Right lobe of liver (tissue), 6 donors: ENCODE measurements around the gene RRP1. TPM values are rescaled to one million over a fixed set of nuclear protein-coding genes. Genes with fewer than 3 reads are reported as not detected.

Experiments
- ATAC-seq, 4 donors: fragments of 200-7000 bp; cut with Tn5 transposase; one replicate each; pipeline ENCODE4 v1.9.1; 2020; ENCODE audit warnings: mild to moderate bottlenecking in 4 of 4, moderate library complexity in 4 of 4
- DNase-seq, 3 donors: peaks; one replicate each; pipeline ENCODE4 v3.0.0-alpha.2; 2020
- H3K27ac ChIP-seq, 3 donors: fragments of 200-600 bp; one replicate each; pipeline ENCODE4 v1.8.0; 2022
- H3K27me3 ChIP-seq, 2 donors: fragments of 200-600 bp; one replicate each; pipeline ENCODE4 v1.8.0; 2022
- H3K36me3 ChIP-seq, 4 donors: fragments of 200-600 bp; sonication (generic) in 1 of 4; one replicate each; pipeline versions ENCODE4 v1.5.1 to v1.8.0; 2017 to 2022; ENCODE audit warnings: control low read depth in 1 of 4
- H3K4me1 ChIP-seq, 4 donors: fragments of 200-600 bp; sonication (generic) in 1 of 4; one replicate each; pipeline versions ENCODE4 v1.5.1 to v1.8.0; 2017 to 2022; ENCODE audit warnings: control low read depth in 1 of 4
- H3K4me3 ChIP-seq, 3 donors: fragments of 200-600 bp; one replicate each; pipeline ENCODE4 v1.8.0; 2022
- H3K9me3 ChIP-seq, 4 donors: fragments of 200-600 bp; sonication (generic) in 1 of 4; one replicate each; pipeline versions ENCODE4 v1.5.1 to v1.8.0; 2017 to 2022; ENCODE audit warnings: control low read depth in 1 of 4
- CTCF ChIP-seq, 4 donors: fragments of 200-600 bp in 3 of 4; fragments of 450-650 bp in 1 of 4; IDR thresholded peaks; one replicate each; pipeline versions ENCODE4 v1.5.1 to v1.8.0; 2016 to 2022; ENCODE audit warnings: antibody characterized with exemption in 4 of 4, mild to moderate bottlenecking in 2 of 4
- POLR2A ChIP-seq: fragments of 450-650 bp; IDR thresholded peaks from one replicate; pipeline ENCODE4 v1.6.1; 2017; ENCODE audit warnings: antibody characterized with exemption, mild to moderate bottlenecking
- WGBS: methylation state at CpG from one replicate; pipeline ENCODE4 v1.1.6; 2018; ENCODE audit warnings: low coverage, low lambda C conversion rate; ENCODE audit not compliant: insufficient coverage; ENCODE audit errors: missing lambda C conversion rate; 5-methylcytosine and 5-hydroxymethylcytosine counted together
- intact Hi-C, 2 donors: fragments of 100-400 bp; cut with DNase I; formaldehyde crosslinking; loops; one replicate each; pipeline versions ENCODE4 v1.11.2 to v1.14.1; 2022
- total RNA-seq, 6 experiments: library from RNA; depleted of rRNA in 2 of 6; stranded (reverse); fragments of >200 nt in 2 of 6; fragmentation: NEBNext Ultra II Directional in 3 of 6; extraction: Animal tissue kit (Norgen Biotek cat#: 25700) in 3 of 6; gene quantifications; one replicate each; pipeline versions ENCODE4 v1.1.0 to v1.2.4, GENCODE V29; 2016 to 2023
- donor health status: DM: no; HTN: yes; CAD: no.
- donor health status: DM: no; HTN: no; CAD: no.
- donor health status: DM: no; HTN: no; CAD: no.
- donor health status: DM: no; HTN: yes; CAD: no.
- donor health status: DM: no; HTN: yes; CAD: no.

RRP1 gene
- total RNA-seq, 6 experiments from 2014 or later: 8.8 to 25.1 (median 12.9) TPM

DNA sequence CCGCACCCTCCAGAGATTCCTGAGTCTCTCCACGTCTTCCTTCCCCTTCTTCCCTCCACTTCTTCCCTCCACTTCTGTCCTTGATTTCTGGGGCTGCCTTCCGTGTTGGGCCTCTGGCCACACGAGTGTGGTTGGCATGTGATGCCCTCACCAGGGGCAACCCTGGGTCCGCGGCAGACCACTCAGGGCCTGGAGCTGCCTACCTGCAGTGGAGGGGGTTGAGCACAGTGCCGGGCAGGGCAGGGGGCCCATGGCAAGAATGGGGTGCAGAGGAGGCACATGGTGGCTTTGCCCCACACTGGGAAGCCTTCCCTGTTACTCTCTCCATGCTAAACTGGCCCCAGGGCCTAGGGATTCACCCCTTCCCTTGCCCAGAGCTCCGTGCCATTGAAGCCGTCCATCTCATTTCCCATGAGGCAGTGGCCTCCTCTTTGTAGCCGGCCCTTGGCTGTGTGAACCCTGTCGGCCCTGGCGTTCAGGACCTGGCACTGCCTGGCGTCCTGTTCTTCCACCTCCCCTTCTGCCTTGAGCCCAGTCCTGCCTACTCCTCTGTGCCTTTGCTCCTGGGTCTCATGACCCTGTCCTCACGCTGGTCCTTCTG is 13.4 kb downstream of the RRP1 start:
- peaks cover 0 to 42% (median 7%) of the 10 kb centered on the region in 4 donors for H3K36me3 ChIP-seq
- 80% methylated on average over 9 of the region's 14 CpGs for WGBS
- DNase-seq: no peak

DNA sequence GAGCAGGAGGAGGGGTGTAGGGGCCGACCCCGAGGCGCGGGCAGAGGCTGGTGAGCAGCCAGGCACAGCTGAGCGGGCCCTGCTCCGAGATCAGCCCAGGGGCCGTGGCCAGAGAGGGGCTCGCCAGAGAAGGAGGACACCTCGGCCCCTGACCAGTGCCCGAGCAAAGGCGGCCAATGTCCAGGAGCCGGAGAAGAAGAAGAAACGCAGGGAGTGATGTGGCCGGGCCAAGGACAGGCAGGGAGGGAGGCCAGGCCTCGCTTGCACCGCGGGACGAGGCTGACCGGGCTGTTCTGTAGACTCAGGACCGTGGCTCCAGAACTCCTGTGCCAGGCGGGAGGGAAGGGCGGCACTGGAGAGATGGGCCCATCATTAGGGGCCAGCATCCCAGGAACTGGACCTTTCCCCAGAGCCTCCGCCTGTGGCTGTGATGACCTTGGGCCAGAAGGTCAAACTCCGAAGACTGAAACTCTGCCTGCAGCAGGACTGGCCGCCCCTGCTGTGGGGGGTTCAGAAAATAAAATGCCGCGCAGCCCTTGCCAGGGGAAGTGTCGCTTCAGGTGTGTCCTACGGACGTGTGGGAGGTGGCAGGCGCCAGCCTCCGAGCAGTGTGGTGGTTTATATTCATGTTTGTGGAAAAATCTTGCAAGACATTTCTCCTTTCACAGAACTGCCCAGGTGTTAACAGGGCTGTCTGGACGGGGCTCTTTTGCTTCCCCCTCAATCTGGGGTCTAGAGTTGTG is 14.4 kb downstream of the RRP1 start:
- no peak overlapping the region for H3K4me3 ChIP-seq
- DNase-seq: no peak
- no peaks in the 10 kb centered on the region for H3K9me3 ChIP-seq
- no peak overlapping the region for H3K27ac ChIP-seq
- no peaks in the 10 kb centered on the region for H3K27me3 ChIP-seq
- ATAC-seq: no peak
- peaks cover 0 to 33% (median 4%) of the 10 kb centered on the region in 4 donors for H3K36me3 ChIP-seq
- TF ChIP-seq CTCF (IDR thresholded peaks at IDR 0.05) (no peak), POLR2A (no peak)
- intact Hi-C loops: no loop called here
- H3K4me1 ChIP-seq: peaks cover 0 to 1% (median 0%) of the 10 kb centered on the region in 4 donors
- 83% methylated on average over 6 of the region's 33 CpGs for WGBS

More for the DNA sequence above, 13.4 kb downstream of the RRP1 start:
- intact Hi-C loops: no loop called here
- H3K27ac ChIP-seq: no peak overlapping the region
- H3K27me3 ChIP-seq: no peaks in the 10 kb centered on the region
- H3K9me3 ChIP-seq: no peaks in the 10 kb centered on the region
- no peak for TF ChIP-seq CTCF (IDR thresholded peaks at IDR 0.05)
- TF ChIP-seq POLR2A: no peak
- no peaks in the 10 kb centered on the region for H3K4me1 ChIP-seq
- ATAC-seq: no peak
- H3K4me3 ChIP-seq: no peak overlapping the region

DNA sequence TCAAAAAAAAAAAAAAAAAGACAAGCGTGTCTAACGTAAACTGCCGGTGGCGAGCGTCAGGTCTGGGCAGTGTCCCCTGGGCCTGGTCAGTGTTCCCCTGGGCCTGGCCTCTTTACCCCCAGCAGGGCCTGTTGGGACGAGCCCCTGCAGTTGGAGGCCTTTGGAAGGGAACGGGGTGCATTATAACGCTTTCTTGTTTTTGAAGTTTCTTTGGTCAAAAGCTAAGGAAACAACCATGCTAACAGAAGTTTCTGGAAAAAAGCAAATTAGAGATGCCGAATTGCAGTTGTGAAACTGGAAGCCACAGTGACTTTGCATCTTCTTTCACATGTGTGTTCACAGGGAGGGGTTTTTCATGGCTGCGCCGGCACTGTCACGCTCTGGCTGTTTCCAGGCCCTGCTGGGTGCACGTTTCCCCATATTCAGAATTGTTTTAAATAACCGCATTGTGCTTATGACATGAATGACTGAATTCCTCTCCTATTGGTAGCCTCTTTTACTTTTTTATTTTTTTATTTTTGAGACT is 16.0 kb downstream of the RRP1 start:
- 68% methylated on average over 14 of the region's 14 CpGs for WGBS
- no peak overlapping the region for H3K27ac ChIP-seq

More for the DNA sequence above, 16.0 kb downstream of the RRP1 start:
- H3K4me3 ChIP-seq: no peak overlapping the region
- intact Hi-C loops: loop anchor here (5.0 kb wide), 2 partner anchors 162 to 172 kb away; no protein-coding TSS in a partner anchor
- no peak for ATAC-seq
- H3K27me3 ChIP-seq: no peaks in the 10 kb centered on the region
- H3K36me3 ChIP-seq: peaks cover 0 to 20% (median 4%) of the 10 kb centered on the region in 4 donors
- no peak for DNase-seq
- H3K4me1 ChIP-seq: peaks cover 0 to 12% (median 0%) of the 10 kb centered on the region in 4 donors
- TF ChIP-seq CTCF (IDR thresholded peaks at IDR 0.05) (no peak), POLR2A (no peak)
- no peaks in the 10 kb centered on the region for H3K9me3 ChIP-seq
